AG09309 (cell line): ENCODE measurements around the gene SNAPC2.

Source experiments
- DNase-seq: peaks from one replicate; pipeline ENCODE4 v3.0.0-alpha.2; 2010; ENCODE audit warnings: low read depth
- H3K4me3 ChIP-seq: 2 replicates; pipeline ENCODE4 v1.5.1; 2011; ENCODE audit warnings: mild to moderate bottlenecking, low read depth, low read length, moderate library complexity; ENCODE audit not compliant: control insufficient read depth
- TF ChIP-seq, protein P1 (sequence below): IDR thresholded peaks from 2 replicates; pipeline ENCODE4 v1.5.1; 2011; ENCODE audit warnings: mild to moderate bottlenecking, low read depth, low read length, inconsistent platforms; ENCODE audit not compliant: insufficient read depth, control insufficient read depth; ENCODE audit errors: missing control alignments

Gene SNAPC2

DNA sequence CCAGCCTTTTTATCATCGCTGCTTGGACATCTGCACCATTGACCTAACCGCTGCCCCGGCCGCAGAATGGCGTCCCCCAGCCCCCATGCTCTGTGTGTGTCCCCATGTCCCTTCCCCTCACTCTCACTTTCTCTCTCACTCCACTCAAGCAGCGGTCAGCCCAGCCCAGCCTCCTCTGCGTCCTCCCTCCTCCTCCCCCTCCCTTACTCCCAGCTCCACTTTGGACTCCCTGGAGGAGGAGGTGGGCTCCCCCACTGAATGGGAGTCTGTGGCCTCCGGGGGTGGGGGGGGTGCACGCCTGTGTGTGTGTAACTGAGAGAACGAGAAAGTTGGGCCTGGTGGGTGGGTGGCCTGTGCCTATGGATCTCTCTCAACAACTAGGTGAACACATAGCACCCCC, 14.3 kb upstream of the SNAPC2 start:
- TF ChIP-seq, protein P1, sequence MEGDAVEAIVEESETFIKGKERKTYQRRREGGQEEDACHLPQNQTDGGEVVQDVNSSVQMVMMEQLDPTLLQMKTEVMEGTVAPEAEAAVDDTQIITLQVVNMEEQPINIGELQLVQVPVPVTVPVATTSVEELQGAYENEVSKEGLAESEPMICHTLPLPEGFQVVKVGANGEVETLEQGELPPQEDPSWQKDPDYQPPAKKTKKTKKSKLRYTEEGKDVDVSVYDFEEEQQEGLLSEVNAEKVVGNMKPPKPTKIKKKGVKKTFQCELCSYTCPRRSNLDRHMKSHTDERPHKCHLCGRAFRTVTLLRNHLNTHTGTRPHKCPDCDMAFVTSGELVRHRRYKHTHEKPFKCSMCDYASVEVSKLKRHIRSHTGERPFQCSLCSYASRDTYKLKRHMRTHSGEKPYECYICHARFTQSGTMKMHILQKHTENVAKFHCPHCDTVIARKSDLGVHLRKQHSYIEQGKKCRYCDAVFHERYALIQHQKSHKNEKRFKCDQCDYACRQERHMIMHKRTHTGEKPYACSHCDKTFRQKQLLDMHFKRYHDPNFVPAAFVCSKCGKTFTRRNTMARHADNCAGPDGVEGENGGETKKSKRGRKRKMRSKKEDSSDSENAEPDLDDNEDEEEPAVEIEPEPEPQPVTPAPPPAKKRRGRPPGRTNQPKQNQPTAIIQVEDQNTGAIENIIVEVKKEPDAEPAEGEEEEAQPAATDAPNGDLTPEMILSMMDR = no peak
- no peak for DNase-seq
- H3K4me3 ChIP-seq = no peak overlapping the region

DNA sequence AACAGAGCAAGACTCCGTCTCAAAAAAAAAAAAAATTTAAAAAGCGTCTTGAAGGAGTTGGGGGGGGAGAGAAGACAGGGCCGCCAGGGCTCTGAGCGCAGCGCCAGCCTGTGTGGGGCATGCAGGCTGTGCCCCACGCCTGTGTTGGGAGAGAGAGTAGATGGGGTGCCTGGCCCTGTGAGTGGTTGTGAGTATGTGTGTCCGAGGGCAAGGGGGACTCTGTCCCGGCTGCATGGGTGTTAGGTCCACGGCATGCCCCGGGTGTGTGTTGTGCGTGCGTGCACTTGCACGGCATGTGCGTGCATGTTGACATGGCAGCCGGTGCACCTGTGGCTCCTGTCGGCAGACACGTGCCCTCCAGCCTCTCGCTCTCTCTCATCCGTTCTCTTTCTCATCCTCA, 13.0 kb upstream of the SNAPC2 start:
- TF ChIP-seq, protein P1 = no peak
- DNase-seq = no peak
- H3K4me3 ChIP-seq = no peak overlapping the region

DNA sequence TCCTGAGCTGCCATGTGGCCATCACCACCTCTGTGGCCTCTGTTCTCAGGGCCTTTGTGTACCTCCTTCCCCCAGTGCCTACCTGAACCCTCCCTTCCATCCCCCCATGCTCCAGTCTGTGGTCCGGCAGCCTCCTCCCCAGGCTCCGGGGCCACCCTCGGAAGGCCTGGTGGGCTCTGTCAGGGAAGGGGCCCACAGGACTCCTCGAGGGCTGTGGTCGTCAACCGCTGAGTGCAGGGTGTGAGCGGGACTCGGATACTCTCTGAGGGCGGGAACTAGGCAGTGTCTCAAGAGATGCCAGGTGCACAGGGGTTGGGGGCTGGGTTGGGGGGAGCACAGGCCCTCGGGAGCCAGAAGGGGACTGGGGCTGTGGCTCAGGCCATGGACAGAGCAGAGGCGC, 12.6 kb upstream of the SNAPC2 start:
- no peak overlapping the region for H3K4me3 ChIP-seq
- TF ChIP-seq, protein P1 = no peak

DNA sequence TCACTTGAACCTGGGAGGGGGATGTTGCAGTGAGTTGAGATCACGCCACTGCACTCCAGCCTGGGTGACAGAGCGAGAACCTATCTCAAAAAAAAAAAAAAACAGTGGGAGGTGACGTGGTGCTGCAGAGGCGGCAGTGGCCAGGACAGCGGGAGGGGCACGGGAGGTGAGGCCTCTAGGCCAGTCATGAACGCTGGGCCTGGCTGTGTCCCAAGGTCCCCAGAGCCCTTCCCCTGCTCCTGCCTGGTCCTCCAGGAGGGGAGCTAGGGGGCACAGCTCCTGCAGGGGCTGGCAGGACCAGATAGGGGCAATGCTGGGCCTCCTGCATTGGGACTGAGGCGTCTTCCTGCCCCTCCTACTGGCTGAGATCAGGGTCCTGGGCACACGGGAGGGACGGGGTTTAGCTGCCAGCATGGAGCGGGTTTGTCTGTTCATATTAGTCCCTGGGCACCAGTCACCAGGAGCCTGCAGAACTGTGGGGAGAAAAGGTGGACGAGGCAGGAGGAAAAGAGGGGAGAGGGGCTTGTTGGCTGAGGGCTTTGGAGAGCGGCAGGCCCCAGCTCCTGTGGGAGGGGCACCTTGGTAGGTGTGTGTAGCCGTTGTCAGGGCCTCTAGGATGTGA, 11.9 kb upstream of the SNAPC2 start:
- TF ChIP-seq, protein P1 = no peak

More for the DNA sequence above, 12.6 kb upstream of the SNAPC2 start:
- no peak for DNase-seq

GRCh38 chr19:7908742-7909461, 11.2 kb upstream of the SNAPC2 start:
- no peak for DNase-seq
- no peak overlapping the region for H3K4me3 ChIP-seq
- TF ChIP-seq, protein P1 = no peak

More for the DNA sequence above, 11.9 kb upstream of the SNAPC2 start:
- H3K4me3 ChIP-seq = no peak overlapping the region
- no peak for DNase-seq

DNA sequence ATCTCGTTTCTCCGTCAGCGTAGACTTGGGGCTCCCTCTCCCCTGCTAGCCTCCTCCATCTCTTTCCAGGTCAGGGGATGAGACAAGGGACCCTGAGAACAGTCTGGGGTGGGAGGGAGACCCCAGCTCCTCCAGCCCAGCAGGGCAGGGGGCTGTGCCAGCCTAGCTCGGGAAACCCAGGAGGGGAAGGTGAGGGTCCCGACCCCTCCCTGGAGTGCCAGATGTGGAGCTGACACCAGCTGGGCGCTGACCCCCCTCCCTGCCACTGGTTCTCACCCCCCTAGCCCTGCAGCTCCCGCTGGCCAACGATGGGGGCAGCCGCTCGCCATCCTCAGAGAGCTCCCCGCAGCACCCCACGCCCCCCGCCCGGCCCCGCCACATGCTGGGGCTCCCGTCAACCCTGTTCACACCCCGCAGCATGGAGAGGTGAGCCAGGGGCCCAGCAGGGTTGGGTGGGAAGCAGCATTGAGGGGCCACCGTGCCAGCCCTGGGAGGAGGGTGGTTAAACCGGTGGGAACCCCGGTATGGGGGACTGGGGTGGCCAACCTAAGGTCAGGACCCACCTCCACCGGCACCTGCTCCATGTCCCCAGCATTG, 10.6 kb upstream of the SNAPC2 start:
- no peak overlapping the region for H3K4me3 ChIP-seq
- no peak for DNase-seq
- TF ChIP-seq, protein P1 = no peak
